ENCODE data around the gene GLIS1.

GLIS1 gene

DNA sequence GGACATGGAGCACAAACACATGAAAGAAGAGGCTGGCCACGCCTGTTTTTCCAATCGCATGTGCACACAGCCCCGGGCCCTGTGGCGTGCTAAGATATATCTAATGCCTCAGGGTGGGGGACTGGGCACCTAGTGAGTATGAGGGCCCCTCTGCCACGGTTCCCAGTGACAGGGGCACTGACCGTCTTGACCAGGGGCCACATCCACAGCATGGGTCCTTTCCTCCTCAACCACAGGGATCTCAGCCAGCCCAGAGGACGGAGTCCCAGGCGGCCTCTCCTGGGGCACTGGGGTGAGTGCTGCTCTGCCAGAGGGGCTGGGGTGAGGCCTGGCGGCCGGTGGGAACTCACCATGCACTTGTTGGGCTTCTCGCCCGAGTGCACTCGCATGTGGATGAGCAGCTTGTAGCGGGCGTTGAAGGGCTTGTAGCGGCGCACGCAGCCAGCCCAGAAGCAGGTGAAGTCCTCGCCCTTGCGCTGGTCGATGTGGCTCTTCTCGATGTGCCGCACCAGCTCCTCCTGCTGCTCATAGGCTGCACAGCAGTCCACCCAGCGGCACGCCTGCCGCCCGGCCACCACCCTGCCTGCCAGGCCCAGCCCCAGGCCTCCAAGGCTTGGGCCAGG, 145.1 kb downstream of the GLIS1 start:
- DNase-seq (ENCODE audit: low read depth in 2 of 2): no peak

GRCh38 chr1:53592985-53593757, 145.8 kb downstream of the GLIS1 start:
- no peak for DNase-seq (ENCODE audit: low read depth in 2 of 2)

- DNase-seq (ENCODE audit: low read depth in 2 of 2): no peak
Observed at GRCh38 chr1:53592521-53592982, 146.4 kb downstream of the GLIS1 start.

DNA sequence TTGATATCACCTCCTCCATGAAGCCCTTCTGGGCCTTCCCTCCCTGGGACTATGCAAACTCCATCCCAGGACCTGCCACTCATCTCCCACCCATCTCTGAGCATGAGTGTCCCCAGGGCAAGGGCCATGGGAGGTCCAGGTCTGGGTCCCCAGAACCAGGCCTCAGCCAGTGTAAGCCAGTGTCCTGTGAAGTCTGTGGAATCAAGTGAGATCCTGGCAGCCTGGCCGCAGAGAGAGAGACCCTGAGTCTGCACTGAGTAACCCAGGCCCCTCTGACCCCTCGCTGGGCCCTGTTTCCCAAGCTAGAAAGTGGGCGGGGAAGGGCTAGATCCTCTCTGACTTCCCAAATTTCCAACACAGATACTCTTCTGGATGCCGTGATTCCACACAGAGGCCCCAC, 147.0 kb downstream of the GLIS1 start:
- no peak for DNase-seq (ENCODE audit: low read depth in 2 of 2)

GRCh38 chr1:53590531-53591515, 148.1 kb downstream of the GLIS1 start:
- DNase-seq (ENCODE audit: low read depth in 2 of 2): no peak

- DNase-seq (ENCODE audit: low read depth in 2 of 2): no peak
Observed at GRCh38 chr1:53590104-53590503, 148.9 kb downstream of the GLIS1 start.

DNA sequence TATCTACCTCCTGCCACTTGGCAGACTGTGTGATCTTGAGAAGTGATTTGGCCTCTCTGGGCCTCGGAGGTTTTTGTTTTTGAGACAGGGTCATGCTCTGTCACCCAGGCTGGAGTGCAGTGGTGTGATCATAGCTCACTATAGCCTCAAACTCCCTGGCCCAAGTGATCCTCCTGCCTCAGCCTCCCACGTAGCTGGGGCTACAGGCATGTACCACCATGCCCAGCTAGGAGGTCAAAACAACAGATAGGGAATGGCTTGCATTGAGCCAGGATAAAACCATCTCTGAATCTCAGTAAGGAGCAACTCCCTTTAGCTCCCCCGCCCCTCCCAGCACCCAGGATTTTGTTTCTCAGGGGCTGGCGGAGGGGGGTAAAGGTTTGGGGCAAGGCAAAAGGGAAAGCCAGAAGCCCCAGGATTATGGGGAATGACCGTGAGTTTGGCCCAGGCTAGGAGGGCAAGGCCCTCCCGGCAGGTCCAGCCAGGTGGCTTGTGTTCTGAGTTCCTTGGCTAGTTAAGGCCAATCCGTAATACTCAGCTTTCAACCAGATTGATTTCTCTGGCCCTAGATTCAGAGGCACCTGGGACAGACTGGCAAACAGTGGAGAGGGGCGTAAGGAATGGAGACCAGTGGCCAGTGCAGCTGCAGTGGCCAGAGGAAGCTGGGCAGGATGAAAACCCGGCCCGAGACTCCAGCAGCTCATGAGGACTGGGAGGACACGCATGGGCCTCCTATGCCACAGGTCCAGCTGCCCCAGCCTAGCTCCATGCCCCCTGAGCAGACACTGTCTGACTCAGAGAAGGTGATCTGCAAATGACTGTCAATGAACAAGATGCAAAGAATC, 149.7 kb downstream of the GLIS1 start:
- DNase-seq (ENCODE audit: low read depth in 2 of 2): no peak

DNA sequence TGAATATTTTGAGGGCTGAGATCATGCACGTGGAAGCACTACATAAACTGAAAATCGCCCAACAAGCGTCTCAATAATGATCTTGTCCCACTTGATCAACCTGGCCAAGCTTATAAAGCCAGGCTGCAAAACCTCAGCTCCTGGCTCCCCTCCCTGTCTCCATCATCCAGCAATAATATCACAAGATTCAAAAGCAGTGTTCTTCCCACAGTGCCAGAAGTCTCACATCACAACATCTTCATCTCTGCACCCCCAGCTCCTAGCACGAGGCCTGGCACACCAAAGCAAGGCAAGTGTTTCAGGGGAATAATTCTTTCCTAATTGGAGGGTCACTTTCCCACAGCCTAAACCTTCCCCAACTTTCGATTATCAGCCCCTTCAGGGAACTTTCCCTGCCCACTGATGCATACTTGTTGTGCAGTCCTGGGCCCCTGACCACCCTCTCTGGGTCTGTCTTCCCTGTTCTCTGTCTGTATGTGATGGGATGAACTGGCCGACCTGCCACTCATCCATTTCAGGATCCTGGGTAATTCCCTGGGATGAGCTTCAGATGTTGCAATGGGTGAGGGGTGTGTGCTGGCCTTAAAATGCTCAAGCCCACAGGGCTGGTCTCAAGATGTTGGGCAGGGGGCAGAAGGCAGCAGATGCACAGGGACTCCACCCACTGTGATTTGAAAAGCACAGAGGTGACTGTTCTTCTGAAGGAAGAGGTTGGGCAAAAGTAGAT, 150.7 kb downstream of the GLIS1 start:
- no peak for DNase-seq (ENCODE audit: low read depth in 2 of 2)

DNA sequence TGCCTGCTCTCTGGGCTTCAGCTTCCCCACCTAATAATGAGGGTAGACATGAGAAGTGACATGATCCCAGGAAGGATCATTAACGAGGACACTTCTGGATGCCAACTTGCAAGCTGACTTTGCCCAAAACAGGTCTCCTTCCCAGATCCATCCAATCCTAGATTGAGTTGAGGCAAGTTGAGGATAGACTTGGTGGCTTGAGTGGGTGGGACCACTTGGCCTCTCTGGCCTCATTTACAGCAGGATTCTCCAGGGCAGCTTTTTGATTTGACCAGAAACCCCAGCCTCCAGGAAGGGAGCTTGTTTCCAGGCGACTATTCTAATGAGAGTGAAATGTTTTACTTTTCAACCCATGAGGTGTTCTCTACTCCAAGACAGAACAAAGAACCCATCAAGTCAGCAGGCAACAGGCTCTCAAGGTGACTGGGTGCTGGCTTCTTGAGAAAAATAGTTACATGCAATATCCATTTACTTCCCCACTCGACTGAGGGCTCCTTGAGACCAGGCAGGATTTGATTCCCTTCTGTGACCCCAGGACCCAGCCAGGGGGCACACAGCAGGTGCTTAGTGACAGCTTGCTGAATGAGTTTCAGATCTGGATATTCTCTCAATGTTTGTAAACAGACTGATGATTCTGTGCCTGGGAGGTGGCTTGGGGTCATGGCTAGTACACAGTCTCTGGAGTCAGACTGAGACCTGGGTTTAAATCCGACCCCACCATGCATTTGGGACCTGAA, 151.5 kb downstream of the GLIS1 start:
- DNase-seq (ENCODE audit: low read depth in 2 of 2): no peak

DNA sequence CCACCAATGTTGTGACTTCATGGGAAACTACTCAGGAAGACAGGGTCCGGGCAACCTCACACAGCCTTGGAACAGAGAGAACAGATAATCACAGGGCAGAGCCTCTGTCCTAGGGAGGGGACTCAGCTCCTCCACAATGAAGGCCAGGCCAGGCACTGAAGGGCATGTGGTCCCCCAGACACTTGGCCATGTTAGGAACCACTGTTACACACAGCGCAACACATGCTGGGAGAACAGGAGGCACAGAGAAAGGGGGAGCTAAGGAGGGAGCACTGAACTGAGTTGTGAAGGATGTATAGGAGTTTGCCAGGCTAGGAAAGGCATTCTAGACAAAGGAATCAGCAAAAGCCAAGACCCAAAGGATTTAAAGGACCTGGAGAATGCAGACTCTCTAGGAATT, 152.2 kb downstream of the GLIS1 start:
- DNase-seq (ENCODE audit: low read depth in 2 of 2): no peak

GRCh38 chr1:53585565-53585964, 153.4 kb downstream of the GLIS1 start:
- DNase-seq (ENCODE audit: low read depth in 2 of 2): no peak

DNA sequence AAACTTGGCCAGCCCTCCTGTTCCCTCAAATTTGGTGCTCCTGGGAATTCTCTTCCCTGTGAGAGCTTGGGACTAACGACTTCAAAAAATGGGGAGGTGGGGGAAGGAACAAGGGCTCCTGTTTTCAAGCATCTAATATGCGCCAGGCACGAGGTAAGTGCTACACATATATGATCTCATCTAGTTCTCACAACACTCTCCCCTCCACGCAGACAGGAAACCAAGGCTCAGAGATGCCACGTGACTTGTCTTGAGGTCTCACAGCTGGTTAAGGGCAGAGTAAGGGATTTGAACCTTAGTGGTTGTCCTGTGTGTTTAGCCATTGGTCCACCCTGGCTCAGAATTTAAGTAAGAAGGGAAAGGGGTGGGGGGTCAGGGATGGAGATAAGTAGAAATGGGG, 153.8 kb downstream of the GLIS1 start:
- peak in 1 of 2 donors; percentile 28 for DNase-seq (ENCODE audit: low read depth in 2 of 2)

GRCh38 chr1:53584777-53585107, 154.2 kb downstream of the GLIS1 start:
- no peak for DNase-seq (ENCODE audit: low read depth in 2 of 2)

- DNase-seq (ENCODE audit: low read depth in 2 of 2): no peak
Observed at GRCh38 chr1:53583868-53584776, 154.8 kb downstream of the GLIS1 start.

- DNase-seq (ENCODE audit: low read depth in 2 of 2): no peak
Observed at GRCh38 chr1:53583021-53583867, 155.7 kb downstream of the GLIS1 start.

GRCh38 chr1:53582211-53583020, 156.5 kb downstream of the GLIS1 start:
- no peak for DNase-seq (ENCODE audit: low read depth in 2 of 2)

DNA sequence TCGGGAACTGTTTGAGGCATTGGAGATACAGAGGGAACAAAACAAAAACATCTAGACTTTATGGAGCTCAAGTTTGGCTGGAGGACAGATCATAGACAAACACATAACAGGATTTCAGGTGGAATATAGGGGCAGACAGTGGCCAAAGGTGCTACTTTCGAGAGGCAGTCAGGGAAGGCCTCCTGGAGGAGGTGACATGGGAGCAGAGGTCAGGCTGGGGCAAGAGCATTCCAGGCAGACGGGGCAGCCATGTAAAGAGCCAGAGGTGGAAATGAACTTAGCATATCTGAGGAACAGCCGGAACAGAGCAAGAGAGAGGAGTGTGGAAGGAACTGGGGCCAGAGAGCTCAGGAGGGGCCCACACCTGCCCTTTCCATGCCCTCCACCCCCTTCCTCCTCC, 157.5 kb downstream of the GLIS1 start:
- no peak for DNase-seq (ENCODE audit: low read depth in 2 of 2)

Measured in stimulated activated CD8-positive, alpha-beta memory T cell treated with anti-CD3 and anti-CD28 coated beads, Interleukin-15, amount 100 ng/mL, for 48 hours (primary cell).